SU-DHL-6 (cell line): Measurements from ENCODE around the gene DUSP9.
A peak's percentile ranks its signal among the peaks of the same experiment; 100 is the strongest.

Source experiments
- H2AFZ ChIP-seq: fragments of 200-600 bp; sonication (generic); 2 replicates; pipeline ENCODE4 v1.6.1; 2014; ENCODE audit warnings: low read depth, mild to moderate bottlenecking, moderate library complexity, mixed read lengths, antibody characterized with exemption, low read length; ENCODE audit not compliant: severe bottlenecking
- H3F3A ChIP-seq: fragments of 200-600 bp; shearing (Covaris generic); 2 replicates; pipeline ENCODE4 v1.6.0; 2016; ENCODE audit warnings: antibody characterized with exemption, mild to moderate bottlenecking; ENCODE audit not compliant: insufficient read depth
- H3K27ac ChIP-seq: fragments of 200-600 bp; sonication (generic); 2 replicates; pipeline ENCODE4 v1.5.1; 2016; ENCODE audit warnings: low read depth, mild to moderate bottlenecking, low read length, moderate library complexity, mixed read lengths
- H3K27me3 ChIP-seq: fragments of 200-600 bp; sonication (generic), shearing (Covaris generic); 2 replicates; pipeline ENCODE4 v1.6.0; 2014; ENCODE audit warnings: mild to moderate bottlenecking, low read length
- H3K36me3 ChIP-seq: fragments of 200-600 bp; sonication (generic); 2 replicates; pipeline ENCODE4 v1.6.1; 2014; ENCODE audit warnings: mild to moderate bottlenecking, low read length, mixed read lengths
- H3K4me2 ChIP-seq: fragments of 300-600, 200-600 bp; shearing (Covaris generic), sonication (generic); 2 replicates; pipeline ENCODE4 v1.6.0; 2014; ENCODE audit warnings: low read length, low read depth, mild to moderate bottlenecking; ENCODE audit not compliant: poor library complexity, severe bottlenecking
- H3K4me3 ChIP-seq: fragments of 200-600 bp; sonication (generic); 2 replicates; pipeline ENCODE4 v1.5.1; 2014; ENCODE audit warnings: antibody characterized with exemption, low read length, mild to moderate bottlenecking, mixed read lengths; ENCODE audit not compliant: insufficient read depth, poor library complexity, severe bottlenecking
- H3K79me2 ChIP-seq: fragments of 200-600 bp; sonication (generic); 2 replicates; pipeline ENCODE4 v1.6.1; 2014; ENCODE audit warnings: mild to moderate bottlenecking, low read length, moderate library complexity; ENCODE audit not compliant: insufficient read depth
- H3K9ac ChIP-seq: fragments of 200-600 bp; sonication (generic); 2 replicates; pipeline ENCODE4 v1.7.0; 2014; ENCODE audit warnings: mild to moderate bottlenecking, low read length
- H3K9me2 ChIP-seq: fragments of 200-600 bp; sonication (generic); replicated peaks from 2 replicates; pipeline ENCODE4 v1.6.1; 2014; ENCODE audit warnings: low read length; ENCODE audit not compliant: insufficient read depth
- H3K9me3 ChIP-seq: fragments of 200-600 bp; sonication (generic); 2 replicates; pipeline ENCODE4 v1.6.1; 2014; ENCODE audit warnings: low read length, mixed read lengths; ENCODE audit not compliant: insufficient read depth
- H4K20me1 ChIP-seq: fragments of 200-600 bp; sonication (generic); 2 replicates; pipeline ENCODE4 v1.6.1; 2014; ENCODE audit warnings: low read depth, mild to moderate bottlenecking, antibody characterized with exemption, low read length, moderate library complexity, mixed read lengths
- CTCF ChIP-seq: fragments of 200-600 bp; sonication (generic); IDR thresholded peaks from one replicate; pipeline ENCODE4 v1.5.1; 2017; ENCODE audit warnings: antibody characterized with exemption, mild to moderate bottlenecking, low read length, moderate library complexity; ENCODE audit not compliant: insufficient read depth, poor library complexity, severe bottlenecking
- EZH2phosphoT487 ChIP-seq: fragments of 200-600 bp; sonication (generic), shearing (Covaris generic); conservative IDR thresholded peaks from 2 replicates; pipeline ENCODE4 v1.6.1; 2018; ENCODE audit warnings: mild to moderate bottlenecking, antibody characterized with exemption, low read length, moderate library complexity, mixed read lengths

DUSP9 gene

DNA sequence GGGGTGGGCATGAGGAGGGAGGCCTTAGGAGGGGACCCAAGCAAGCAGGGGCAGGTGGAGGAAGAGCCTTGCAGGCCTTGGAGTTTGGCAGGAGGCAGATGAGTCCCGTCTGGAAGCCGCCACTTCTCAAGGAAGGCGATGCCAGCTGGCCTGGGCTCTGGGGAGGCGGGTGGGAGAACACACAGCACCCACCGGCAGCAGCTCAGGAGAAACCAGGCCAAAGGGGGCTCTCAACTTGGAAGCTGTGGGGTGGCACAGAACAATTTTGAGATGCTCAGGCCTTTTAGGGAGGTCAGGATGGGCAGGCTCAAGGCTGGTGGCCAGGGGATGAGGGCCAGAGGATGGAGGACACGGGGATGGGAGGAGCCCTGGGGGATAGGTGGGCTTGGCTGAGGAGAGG, 11.6 kb upstream of the DUSP9 start:
- Histone ChIP-seq H3K4me2 (no peak overlapping the region), H4K20me1 (no peaks in the 10 kb centered on the region), H3K9ac (no peak overlapping the region), H3K36me3 (no peaks in the 10 kb centered on the region), H3K4me3 (no peak overlapping the region), H3K9me3 (no peaks in the 10 kb centered on the region), H2AFZ (no peak overlapping the region), H3F3A (no peaks in the 10 kb centered on the region), H3K79me2 (no peaks in the 10 kb centered on the region), H3K27ac (no peak overlapping the region), H3K9me2 (no peaks in the 10 kb centered on the region), H3K27me3 (no peaks in the 10 kb centered on the region)
- no peak for TF ChIP-seq EZH2phosphoT487
- no peak for TF ChIP-seq CTCF

DNA sequence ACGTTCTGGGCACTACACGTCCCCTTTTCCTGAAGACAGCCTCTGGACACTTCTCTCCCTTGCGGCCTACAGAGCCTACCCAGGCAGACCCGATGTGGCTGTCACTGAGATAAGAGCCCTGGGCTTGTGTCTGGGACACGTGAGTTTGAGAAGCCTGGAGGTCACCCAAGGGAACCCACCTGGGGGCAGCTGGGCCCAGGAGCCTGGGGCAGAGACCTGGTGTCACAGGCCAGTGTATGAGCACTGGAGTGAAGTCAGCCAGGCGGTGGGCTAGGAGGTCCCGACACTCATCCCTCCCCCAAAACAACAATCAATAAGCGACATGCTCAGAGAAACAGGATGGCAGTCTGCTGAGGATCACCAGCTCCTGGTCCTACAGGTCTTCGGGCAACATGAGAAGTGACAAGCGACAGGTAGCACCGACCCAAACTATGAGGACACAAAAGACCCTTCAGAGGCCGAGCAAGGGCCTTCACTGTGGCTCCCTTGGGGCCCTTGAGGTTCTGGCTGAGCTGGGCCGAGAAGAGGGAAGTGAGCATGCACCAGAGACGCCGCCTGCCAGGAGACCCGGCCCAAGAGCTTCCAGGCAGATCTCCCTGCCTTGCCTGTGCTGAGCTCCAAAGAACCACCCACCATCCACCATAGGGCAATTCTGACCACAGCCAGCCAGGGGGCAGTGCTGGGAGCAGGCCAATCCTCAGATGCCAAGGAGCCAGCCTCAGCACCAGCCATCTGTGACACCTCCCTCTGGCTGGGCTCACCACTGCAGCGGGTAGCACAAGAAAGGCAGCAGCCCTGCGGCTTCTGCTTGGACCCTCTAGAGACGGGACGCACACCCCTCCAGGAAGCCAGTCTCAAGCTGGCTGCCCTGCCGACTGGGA, 11.0 kb upstream of the DUSP9 start:
- no peaks in the 10 kb centered on the region for H3K36me3 ChIP-seq
- no peaks in the 10 kb centered on the region for H3K27me3 ChIP-seq
- H3K9me2 ChIP-seq = no peaks in the 10 kb centered on the region
- no peaks in the 10 kb centered on the region for H3K79me2 ChIP-seq
- no peak overlapping the region for H3K27ac ChIP-seq
- no peak overlapping the region for H3K9ac ChIP-seq
- H3K4me2 ChIP-seq = no peak overlapping the region
- no peak overlapping the region for H3K4me3 ChIP-seq
- H3F3A ChIP-seq = no peaks in the 10 kb centered on the region
- TF ChIP-seq CTCF = peak; percentile 42
- TF ChIP-seq EZH2phosphoT487 = no peak
- no peak overlapping the region for H2AFZ ChIP-seq
- H4K20me1 ChIP-seq = no peaks in the 10 kb centered on the region
- H3K9me3 ChIP-seq = no peaks in the 10 kb centered on the region

DNA sequence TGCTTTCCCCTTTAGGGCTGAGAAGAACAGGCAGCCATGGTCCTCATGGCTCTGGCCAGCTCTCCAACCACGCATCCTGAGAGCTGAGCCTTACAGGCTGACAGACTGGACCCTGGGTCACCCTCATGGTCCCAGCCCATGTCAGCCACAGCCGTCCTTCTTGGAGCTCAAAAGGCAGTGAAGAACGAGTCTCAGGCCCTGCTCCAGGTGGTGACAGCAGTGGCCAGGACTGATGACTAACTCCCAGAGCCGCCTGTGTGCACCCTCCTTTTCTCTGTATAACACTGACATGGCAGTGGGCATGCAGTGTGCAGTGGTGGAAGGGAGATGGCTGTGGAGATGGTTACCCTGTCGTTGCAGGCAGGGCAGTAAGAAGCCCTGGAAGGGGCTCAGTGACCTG, 10.3 kb upstream of the DUSP9 start:
- Histone ChIP-seq H3K4me2 (no peak overlapping the region), H3K27me3 (no peaks in the 10 kb centered on the region), H4K20me1 (no peaks in the 10 kb centered on the region), H3K9ac (no peak overlapping the region), H3K9me3 (no peaks in the 10 kb centered on the region), H2AFZ (no peak overlapping the region), H3K36me3 (no peaks in the 10 kb centered on the region), H3K79me2 (no peaks in the 10 kb centered on the region), H3F3A (no peaks in the 10 kb centered on the region), H3K27ac (no peak overlapping the region), H3K9me2 (no peaks in the 10 kb centered on the region), H3K4me3 (no peak overlapping the region)
- TF ChIP-seq EZH2phosphoT487 (no peak), CTCF (no peak)
